HG03025 (cell line): ENCODE measurements around the gene DCT.

Experiments used
- ATAC-seq: cut with Tn5 transposase; IDR thresholded peaks from one replicate; pipeline ENCODE4 v1.9.1; 2021; ENCODE audit warnings: mild to moderate bottlenecking, moderate library complexity; ENCODE audit not compliant: unreplicated experiment, low FRiP score

Gene DCT

GRCh38 chr13:94400874-94401273, 78.6 kb downstream of the DCT start:
- no peak for ATAC-seq

GRCh38 chr13:94399812-94400211, 79.7 kb downstream of the DCT start:
- no peak for ATAC-seq

GRCh38 chr13:94395860-94396259, 83.6 kb downstream of the DCT start:
- ATAC-seq = no peak

- ATAC-seq = no peak
Measured at GRCh38 chr13:94394723-94395122, 84.8 kb downstream of the DCT start.

- no peak for ATAC-seq
Measured at GRCh38 chr13:94390881-94391280, 88.6 kb downstream of the DCT start.

GRCh38 chr13:94389604-94390351, 89.7 kb downstream of the DCT start:
- no peak for ATAC-seq

GRCh38 chr13:94387047-94387446, 92.4 kb downstream of the DCT start:
- no peak for ATAC-seq
